GM12874 (cell line): Measurements from ENCODE around the gene TOR2A.

Experiments
- CTCF ChIP-seq: IDR thresholded peaks from 2 replicates; pipeline ENCODE4 v1.5.1; 2011; ENCODE audit warnings: low read depth, mild to moderate bottlenecking, control low read depth, low read length, moderate library complexity; ENCODE audit not compliant: insufficient read depth

The TOR2A gene

GRCh38 chr9:127765418-127765817, 30.3 kb upstream of the TOR2A start:
- TF ChIP-seq CTCF: no peak

GRCh38 chr9:127763918-127764384, 28.9 kb upstream of the TOR2A start:
- peak; percentile 66 for TF ChIP-seq CTCF

- TF ChIP-seq CTCF: no peak
These were observed 27.1 kb upstream of the TOR2A start for GRCh38 chr9:127762111-127762676.

- no peak for TF ChIP-seq CTCF
These were observed 26.4 kb upstream of the TOR2A start for GRCh38 chr9:127761491-127761956.

GRCh38 chr9:127761061-127761460, 26.0 kb upstream of the TOR2A start:
- no peak for TF ChIP-seq CTCF

- TF ChIP-seq CTCF: no peak
These were observed 23.7 kb upstream of the TOR2A start for GRCh38 chr9:127758843-127759242.

GRCh38 chr9:127756233-127756632, 21.1 kb upstream of the TOR2A start:
- no peak for TF ChIP-seq CTCF
